GM21423 (cell line): Measurements from ENCODE around the gene MYO3A.
A peak's percentile ranks its signal among the peaks of the same experiment; 100 is the strongest.

Source experiments
- ATAC-seq: cut with Tn5 transposase; IDR thresholded peaks from one replicate; pipeline ENCODE4 v1.9.1; 2021; ENCODE audit warnings: mild to moderate bottlenecking, moderate library complexity; ENCODE audit not compliant: unreplicated experiment

MYO3A gene, protein sequence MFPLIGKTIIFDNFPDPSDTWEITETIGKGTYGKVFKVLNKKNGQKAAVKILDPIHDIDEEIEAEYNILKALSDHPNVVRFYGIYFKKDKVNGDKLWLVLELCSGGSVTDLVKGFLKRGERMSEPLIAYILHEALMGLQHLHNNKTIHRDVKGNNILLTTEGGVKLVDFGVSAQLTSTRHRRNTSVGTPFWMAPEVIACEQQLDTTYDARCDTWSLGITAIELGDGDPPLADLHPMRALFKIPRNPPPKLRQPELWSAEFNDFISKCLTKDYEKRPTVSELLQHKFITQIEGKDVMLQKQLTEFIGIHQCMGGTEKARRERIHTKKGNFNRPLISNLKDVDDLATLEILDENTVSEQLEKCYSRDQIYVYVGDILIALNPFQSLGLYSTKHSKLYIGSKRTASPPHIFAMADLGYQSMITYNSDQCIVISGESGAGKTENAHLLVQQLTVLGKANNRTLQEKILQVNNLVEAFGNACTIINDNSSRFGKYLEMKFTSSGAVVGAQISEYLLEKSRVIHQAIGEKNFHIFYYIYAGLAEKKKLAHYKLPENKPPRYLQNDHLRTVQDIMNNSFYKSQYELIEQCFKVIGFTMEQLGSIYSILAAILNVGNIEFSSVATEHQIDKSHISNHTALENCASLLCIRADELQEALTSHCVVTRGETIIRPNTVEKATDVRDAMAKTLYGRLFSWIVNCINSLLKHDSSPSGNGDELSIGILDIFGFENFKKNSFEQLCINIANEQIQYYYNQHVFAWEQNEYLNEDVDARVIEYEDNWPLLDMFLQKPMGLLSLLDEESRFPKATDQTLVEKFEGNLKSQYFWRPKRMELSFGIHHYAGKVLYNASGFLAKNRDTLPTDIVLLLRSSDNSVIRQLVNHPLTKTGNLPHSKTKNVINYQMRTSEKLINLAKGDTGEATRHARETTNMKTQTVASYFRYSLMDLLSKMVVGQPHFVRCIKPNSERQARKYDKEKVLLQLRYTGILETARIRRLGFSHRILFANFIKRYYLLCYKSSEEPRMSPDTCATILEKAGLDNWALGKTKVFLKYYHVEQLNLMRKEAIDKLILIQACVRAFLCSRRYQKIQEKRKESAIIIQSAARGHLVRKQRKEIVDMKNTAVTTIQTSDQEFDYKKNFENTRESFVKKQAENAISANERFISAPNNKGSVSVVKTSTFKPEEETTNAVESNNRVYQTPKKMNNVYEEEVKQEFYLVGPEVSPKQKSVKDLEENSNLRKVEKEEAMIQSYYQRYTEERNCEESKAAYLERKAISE (N-terminal part only)

DNA sequence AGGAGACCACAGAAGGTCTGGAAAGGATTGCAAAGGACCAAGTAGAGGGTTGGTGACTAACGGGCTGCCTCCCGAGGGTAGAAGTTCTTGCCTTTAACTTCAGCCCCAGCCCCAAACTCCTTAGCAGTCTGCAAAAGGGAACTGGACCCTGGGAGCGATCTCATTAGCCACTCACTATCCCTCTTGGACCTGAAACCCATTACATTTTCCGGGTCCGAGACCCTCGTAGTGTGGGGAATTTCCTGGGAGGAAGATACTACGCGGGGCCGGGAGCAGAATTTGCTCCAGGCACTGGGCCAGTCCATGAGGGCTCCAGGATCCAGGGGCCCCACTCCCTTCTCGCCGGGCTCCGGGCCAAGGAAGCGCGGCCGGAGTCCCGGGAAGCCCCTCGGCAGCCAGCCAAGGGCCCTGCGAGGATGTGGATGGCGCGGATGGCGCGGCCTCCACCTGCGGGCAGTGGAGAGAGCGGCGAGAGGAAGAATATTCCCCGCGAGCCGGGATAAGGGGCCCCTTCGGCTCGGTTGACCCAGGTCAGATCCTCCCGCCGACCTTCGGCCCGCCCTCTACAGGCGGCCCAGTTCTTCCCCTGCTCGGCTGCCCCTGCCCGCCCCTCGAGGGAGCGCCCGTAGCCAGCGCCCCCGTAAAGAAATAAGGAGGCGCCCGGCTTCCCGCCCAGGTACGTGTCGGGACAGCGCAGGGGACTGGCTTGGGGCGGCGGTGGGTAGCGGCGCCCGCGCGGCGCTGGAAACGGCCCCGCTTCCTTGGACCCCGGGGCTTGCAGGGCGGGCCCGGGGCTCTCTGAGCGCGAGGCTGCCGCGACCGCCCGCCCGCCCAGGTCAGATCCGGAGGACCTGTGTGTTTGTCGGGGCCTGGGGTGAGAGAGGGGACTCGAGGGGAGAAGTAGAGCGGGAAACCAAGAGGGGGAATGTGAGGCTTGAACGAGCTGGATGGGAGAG lies at the start of gene MYO3A:
Gene MYO3A (plus strand): TSS at position 577 of the 956 bp plus-strand sequence. CDS start 17,882 bp downstream, outside the sequence.
- ATAC-seq = no peak

DNA sequence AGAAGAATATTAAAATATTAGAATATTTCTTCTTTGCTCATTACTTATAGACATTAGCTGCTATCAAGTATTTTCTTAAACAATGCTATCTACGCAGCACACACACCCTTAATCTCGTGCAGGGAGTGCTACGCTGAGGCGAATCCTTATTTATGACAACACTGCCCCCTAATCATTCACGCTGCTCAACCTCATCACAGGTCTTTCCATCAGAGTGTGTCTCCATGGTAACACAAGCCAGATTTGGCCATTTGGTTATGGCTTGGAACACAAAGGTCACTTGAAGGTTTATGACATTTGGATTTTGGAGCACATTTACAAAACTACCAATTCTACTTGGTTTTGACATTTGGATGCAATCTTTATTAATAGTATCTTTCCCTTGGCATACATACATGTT lies 45.4 kb upstream of the MYO3A start:
- ATAC-seq = no peak

DNA sequence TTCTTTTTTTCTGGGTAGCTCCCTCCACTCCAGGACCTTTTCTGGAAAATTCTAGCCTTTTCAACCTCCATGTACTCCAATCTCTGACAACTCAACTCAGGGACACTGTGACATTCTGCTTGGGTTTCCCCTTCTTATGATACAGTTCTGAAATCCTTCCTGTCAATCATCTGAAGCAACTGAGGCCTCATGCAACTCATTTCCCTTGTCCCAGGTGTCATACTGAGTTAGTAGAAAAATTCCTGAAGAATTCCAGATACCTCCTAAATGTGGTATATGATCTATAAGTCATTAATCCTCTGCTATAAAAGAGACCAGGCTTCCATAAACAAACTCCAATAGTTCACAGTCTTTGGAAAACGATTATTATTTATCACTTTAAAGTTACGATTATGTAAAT lies 43.0 kb upstream of the MYO3A start:
- no peak for ATAC-seq

DNA sequence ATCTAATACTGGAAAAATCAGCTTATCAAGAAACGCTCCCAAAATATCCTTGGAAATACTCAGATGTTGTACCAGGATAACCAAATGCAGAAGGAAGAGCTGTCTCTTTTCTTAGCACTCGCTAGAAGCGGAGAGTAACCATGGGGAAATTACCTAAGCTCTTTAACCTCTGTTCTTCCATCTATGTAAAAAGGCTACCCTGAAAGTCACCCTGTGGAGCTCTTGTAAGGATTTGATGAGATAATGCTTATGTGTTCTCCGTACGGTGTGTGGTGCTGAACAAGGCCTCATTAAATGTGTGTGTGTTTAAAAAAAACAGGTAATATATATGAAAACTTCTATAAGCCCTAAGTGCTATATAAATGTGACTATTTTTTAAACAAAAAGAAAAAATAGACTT lies 38.2 kb upstream of the MYO3A start:
- ATAC-seq = no peak

DNA sequence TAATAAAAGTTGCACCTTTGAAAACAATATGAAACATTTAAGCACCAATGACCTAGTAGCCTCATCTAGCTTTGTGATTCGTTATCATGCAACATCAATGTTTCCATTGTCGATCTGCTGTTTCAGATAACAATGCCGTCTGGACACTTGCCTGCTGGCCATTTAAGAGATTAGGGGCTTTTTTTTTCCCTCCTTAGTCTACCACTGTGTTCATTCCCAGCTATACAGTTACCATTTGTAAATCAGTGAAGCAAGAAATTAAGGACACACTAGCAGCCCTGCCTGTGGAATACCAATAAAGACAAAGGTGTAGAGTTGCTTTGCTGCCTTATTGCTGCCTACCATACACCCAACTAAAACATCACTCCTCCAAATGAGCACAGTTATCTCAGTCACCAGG lies 37.6 kb upstream of the MYO3A start:
- ATAC-seq = no peak

DNA sequence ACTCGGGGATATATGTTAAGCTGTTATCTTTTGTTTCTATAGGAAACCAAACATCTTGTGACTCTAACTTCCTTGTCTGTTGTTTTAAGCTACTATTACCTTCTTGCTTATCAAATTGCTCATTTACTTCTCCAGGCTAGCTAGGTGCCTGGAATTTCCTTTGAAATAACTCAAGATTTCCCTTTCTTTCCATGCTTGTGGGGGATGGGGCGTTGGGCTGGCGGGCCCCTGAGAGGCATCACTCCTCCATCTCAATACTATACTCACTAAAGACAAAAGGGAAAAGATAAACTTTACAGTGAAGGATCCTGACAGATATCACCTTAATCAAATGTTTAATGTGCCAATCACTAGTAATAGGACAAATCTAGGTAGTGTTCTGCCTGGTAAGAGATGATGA lies 34.7 kb upstream of the MYO3A start:
- ATAC-seq = no peak

DNA sequence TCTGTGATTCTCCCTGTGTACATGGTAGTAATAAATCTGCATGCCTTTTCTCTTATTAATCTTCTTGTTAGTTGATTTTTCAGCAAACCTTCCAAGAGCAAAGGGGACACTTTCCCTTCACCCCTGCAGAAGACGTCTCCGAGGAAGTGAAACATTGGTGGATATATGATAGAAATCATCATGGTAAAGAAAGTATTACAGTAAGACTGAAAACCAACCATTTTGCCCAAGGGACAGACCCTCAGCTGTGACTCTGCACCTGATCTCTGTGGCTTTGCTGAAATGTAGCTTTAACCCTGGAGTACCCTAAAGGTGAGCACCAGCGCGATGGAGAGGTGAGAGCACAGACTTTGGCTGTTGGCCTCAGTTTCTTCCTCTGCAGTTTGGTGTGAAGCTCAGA lies 32.8 kb upstream of the MYO3A start:
- no peak for ATAC-seq

DNA sequence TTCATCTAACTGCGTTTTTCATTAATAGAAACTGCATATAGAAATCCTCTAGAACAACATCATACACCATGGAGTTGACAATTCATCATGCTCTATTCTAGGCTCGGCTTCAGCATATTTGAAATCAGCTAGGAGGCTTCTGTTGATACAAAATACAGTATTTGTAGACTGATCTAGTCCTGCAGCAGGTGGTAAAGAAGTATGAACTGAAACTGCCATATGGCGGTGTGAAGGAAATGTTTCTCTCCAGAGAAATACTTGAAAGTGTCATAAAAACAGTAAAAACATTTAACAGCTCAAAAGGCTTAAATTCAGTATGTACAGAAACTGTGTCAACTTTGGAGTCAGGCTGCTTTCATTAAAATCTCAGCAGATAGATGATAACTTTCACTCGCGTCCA lies 32.0 kb upstream of the MYO3A start:
- peak; percentile 45 for ATAC-seq

DNA sequence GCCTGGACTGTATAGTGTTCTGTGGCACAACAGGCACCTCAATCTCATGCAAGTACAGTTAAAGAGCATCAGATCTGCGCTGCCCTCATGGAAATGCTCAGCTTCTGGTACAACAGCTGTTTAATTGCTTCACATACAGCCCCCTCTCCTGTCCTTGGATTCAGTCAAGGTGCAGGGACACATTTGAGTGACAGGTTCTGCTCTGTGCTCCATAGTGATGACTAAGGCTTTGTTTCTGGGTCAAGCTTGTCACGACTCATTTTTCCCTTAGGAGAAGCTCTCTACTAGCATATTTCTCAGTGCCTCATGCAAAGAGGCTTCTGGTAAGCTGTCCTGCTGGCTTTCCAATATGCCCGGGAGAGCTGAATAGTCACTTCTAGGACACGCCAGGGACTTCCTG lies 26.8 kb upstream of the MYO3A start:
- no peak for ATAC-seq

DNA sequence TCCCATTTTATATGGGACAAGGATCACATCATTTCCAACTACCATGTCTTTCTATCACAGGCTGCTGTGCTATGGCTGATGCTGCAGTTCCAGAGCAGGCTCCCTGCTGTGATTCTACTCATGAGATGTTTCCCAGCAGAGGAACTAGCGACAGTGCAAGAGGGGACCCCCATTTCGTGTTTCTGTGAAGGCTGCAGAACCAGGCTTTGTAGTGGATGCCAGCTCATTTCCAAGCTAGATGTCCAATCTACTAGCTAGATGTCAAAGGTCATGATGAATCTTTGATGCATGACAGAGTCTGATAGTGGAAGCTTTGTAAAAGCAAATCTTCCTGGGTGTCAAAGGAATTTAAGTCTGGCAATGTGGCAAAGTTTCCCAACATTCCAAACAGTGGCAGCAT lies 21.2 kb upstream of the MYO3A start:
- no peak for ATAC-seq

DNA sequence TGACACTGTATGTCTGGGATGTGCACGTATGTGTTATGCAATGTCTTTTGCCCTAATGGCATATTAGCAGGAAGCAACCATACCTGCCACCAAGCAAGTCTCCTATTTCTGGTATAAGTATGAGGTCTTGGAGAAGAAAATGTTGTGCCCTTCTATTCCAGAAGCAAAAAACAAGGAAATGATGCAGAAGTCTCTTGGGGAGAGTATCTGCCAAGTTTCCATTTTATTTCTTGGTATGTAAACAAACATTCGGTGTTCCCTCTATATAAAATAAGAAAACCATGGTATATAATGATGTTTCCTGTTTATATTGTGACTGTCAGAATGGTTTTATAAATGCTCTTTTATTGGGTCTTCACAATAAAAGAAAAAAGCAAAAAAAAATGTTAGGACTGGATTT lies 19.3 kb upstream of the MYO3A start:
- ATAC-seq = no peak

DNA sequence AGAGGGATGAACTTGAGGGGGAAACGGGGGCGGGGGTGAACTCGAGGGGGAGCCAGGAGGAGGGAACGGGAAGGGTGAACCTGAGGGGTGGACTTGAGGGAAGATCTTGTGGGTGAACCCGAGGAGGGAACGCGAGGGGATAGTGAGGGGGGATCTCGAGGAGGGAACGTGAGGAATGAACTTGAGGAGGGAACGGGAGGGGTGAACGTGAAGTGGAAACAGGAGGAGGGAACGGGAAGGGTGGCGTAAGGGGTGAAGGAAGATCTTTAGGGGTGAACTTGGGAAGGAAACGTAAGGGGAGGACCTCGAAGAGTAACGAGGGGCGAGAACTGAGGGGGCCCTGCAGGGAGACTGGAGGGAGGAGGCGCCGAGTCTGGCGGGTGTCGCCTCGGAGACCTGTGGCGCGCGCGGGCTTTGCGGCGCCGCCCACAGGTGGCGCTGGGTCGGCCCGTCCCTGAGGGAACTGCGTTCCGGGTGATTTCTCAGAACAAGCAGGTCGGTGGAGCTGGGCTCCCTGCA lies 651 bp downstream of the MYO3A start:
- peak; percentile 62 for ATAC-seq

DNA sequence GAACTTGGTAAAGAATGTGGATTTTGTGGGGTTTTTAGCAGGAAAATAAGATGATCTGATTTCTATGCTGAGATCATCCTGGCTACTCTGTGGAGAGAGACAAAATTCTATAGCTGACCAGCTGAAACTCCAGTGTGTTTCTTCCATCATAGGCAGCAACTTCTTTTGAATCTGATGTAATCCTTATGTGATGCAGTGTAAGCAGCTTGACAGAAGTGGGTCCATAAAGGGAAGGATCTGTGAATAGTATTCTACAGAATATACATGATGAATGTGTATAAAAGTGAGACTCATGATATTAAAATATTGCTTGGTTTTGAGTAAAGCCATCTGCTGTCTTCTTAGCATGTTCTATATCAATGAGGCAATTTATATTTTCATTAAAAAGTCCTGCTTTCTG lies 4.4 kb downstream of the MYO3A start:
- ATAC-seq = no peak

DNA sequence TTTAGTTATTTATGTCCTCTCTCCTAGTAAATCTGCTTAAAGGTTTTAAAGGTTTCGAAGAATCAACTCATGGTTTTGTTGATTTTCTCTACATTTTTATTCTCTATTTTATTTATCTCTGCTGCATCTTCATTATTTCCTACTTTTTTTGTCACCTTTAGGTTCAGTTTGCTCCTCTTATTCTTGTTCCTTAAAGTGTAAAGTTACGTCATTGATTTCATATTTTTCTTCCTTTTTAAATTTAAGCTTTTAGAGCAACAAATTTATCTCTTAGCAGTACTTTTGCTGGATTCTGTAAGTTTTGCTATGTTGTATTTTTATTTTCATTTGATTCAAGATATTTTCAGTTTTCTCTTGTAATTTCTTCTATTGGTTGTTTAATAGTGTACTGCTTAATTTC lies 10.7 kb downstream of the MYO3A start:
- ATAC-seq = no peak

DNA sequence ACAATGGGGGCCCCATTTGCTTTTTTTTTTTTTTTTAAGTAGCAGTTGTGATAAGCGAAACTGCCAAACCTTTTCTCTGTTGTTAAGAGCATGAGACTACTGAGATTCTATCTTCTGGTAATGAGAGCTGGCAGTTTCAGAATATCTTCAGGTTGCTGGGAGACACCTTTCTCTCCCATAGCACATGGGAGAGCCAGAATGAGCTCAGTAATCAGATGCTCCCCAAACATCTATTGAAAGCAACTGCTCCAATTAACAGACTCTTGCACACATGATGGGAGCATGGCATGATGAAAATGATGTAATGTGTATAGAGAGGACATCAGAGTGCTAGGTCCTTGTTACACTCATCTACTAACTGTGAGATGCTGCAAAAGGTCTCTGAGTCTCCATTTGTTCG lies 18.8 kb downstream of the MYO3A start:
- ATAC-seq = no peak

DNA sequence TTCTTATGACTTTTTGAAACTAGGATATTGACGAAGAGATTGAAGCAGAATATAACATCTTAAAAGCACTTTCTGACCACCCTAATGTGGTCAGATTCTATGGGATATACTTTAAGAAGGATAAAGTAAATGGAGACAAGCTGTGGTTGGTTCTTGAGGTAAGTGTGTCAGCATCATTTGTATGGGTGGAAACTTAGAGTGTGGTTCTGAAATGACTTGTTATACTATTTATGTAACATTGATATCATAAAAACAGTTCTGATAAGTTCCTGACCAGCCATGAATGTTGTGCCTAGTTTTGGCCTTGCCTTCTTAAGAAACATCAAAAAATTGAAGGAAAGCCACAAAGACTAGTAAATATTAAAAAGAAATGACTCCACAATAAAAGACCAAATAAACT lies 20.8 kb downstream of the MYO3A start:
- ATAC-seq = no peak

DNA sequence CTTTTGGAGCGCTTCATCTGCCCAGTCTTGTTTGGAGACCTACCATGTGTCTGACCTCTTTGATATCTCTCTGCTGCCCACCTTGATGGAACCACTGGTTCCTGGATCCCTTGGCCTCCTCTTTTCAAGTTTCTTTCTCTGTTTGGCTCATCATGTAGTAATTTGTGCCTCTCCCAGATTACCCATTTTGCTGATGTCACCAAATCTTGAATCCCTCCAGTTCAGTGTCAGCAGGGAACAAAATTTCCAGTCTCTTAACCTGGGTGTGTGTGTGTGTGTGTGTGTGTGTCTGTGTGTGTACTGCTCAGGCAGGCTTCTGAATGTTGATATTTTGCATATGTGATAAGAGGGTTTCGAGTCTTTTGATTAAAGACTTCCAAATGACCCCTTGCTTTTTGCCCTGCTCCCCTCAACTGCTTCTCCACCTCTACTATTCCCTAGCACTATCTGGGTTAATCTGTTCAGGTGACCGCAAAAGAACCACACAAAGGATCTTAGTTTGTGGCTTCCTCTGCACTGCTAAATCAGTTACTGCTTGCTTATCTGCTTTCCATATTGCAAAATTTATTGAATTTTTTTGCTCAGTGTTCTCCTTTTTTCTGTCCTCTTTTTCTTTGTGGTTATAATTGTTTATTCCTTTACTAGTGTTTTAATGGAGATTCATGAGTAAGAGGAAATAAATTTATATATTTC lies 25.7 kb downstream of the MYO3A start:
- ATAC-seq = no peak

DNA sequence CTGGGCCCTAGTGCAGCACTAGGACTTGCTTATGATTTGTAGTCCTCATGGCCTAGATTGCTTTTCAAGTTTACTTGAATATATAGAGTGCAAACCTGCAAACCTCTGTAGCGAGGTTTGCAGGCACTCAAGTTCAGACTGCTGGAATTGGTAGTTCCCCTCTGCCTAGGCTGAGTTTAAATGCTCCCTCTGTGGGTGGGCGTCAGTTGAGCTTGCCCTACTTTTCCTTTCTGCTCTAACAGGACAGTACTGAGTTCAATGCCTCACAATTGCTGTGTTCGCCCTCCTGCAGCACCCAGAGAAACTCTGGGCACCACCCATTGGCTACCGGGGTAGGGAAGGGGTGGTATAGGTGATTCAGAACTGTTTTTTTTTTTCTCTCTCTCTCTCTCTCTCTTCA lies 31.6 kb downstream of the MYO3A start:
- ATAC-seq = no peak

DNA sequence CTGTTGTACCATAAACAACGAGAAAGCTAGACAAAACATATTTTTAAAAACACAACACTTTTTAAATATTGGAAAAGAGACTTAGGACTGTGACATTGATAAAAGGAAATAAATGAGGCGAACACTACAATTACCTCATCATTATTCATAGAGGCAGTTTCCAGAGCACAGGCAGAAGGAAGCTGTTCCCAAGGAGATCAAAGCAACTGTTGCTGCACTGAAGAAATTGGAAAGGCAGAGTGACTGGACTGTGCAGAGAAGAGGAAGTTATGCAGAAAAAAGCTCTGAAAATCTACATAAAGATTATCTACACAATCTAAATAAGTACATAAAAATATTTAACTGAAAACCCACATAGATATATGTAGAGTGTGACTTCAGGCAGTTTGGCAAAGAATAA lies 32.8 kb downstream of the MYO3A start:
- ATAC-seq = no peak
